ENCODE measurements around the gene PHLDB3. TPM values are rescaled to one million over a fixed set of nuclear protein-coding genes. Genes with fewer than 3 reads are reported as not detected.
A peak's percentile ranks its signal among the peaks of the same experiment; 100 is the strongest.
"Not testable (repeated sequence)": the region's sequence is repeated elsewhere in the genome, so short reads cannot be mapped to it uniquely, and the experiment has no call there.

Gene PHLDB3
- total RNA-seq, 1 donor from 2014 or later = 7.8 TPM

DNA sequence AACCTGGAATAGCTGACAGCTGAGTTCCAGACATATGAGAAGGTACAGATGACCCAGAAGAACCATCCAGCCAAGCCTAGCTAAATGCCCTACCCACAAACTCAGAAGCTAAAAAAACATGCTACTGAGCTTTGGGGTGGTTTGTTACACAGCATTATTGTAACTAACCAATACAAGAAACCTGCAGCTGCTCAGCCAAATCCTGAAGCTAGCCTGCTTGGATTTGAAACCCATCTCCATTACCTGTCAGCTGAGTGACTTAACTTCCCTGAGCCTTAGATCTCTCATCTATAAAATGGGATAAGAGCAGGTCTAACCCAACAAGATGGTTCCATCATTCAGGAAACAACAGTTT lies 64.9 kb downstream of the PHLDB3 start:
- TF ChIP-seq, protein P1, sequence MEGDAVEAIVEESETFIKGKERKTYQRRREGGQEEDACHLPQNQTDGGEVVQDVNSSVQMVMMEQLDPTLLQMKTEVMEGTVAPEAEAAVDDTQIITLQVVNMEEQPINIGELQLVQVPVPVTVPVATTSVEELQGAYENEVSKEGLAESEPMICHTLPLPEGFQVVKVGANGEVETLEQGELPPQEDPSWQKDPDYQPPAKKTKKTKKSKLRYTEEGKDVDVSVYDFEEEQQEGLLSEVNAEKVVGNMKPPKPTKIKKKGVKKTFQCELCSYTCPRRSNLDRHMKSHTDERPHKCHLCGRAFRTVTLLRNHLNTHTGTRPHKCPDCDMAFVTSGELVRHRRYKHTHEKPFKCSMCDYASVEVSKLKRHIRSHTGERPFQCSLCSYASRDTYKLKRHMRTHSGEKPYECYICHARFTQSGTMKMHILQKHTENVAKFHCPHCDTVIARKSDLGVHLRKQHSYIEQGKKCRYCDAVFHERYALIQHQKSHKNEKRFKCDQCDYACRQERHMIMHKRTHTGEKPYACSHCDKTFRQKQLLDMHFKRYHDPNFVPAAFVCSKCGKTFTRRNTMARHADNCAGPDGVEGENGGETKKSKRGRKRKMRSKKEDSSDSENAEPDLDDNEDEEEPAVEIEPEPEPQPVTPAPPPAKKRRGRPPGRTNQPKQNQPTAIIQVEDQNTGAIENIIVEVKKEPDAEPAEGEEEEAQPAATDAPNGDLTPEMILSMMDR (IDR thresholded peaks at IDR 0.05) = no peak
- Histone ChIP-seq H3K27ac (no peak overlapping the region), H3K27me3 (ENCODE audit: low read depth) (no peaks in the 10 kb centered on the region), H3K4me3 (no peak overlapping the region), H3K9me3 (no peaks in the 10 kb centered on the region), H3K36me3 (no peaks in the 10 kb centered on the region), H3K4me1 (peaks cover 16% of the 10 kb centered on the region)
- no peak for DNase-seq
- no peak for ATAC-seq
- intact Hi-C loops (cut with DNase I) = no loop called here

DNA sequence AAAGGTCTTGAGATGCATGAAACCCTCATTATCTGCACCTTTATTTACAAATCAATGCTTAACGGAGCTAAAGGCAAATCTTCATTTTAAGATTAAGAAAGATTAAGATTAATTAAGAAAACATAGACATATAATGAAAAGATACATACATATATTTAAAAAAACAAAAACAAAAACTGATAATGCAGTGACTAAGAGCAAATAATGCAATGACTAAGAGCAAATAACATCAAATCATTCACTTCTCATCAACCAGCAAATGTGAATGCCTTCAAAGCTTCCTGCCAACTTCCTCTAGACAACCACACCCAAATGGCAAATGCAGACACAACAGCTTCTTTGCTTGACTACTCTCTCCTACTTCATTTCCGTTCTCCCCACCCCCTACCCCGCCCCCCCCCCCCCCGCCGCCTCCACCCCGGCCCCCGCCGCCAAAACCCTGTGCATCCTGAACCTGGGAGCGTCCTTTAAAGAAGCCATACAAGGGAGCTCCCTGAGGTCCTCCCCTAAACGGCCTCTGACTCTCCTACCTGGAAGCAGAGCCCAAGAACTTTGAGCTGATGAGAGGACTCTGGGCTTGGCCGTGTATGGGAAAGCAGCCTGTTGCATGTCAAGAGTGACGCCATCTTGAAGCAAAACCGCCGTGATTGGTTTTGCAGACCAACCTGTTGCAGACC lies 65.4 kb downstream of the PHLDB3 start:
- no peak overlapping the region for H3K4me3 ChIP-seq
- peak; percentile 53 to 58 for ATAC-seq
- intact Hi-C loops (cut with DNase I) = no loop called here
- H3K36me3 ChIP-seq = no peaks in the 10 kb centered on the region
- peaks cover 16% of the 10 kb centered on the region for H3K4me1 ChIP-seq
- peak overlapping the region; percentile 12 for H3K27ac ChIP-seq
- TF ChIP-seq, protein P1 (IDR thresholded peaks at IDR 0.05) = no peak
- H3K27me3 ChIP-seq (ENCODE audit: low read depth) = no peaks in the 10 kb centered on the region
- no peak for DNase-seq
- H3K9me3 ChIP-seq = no peaks in the 10 kb centered on the region

DNA sequence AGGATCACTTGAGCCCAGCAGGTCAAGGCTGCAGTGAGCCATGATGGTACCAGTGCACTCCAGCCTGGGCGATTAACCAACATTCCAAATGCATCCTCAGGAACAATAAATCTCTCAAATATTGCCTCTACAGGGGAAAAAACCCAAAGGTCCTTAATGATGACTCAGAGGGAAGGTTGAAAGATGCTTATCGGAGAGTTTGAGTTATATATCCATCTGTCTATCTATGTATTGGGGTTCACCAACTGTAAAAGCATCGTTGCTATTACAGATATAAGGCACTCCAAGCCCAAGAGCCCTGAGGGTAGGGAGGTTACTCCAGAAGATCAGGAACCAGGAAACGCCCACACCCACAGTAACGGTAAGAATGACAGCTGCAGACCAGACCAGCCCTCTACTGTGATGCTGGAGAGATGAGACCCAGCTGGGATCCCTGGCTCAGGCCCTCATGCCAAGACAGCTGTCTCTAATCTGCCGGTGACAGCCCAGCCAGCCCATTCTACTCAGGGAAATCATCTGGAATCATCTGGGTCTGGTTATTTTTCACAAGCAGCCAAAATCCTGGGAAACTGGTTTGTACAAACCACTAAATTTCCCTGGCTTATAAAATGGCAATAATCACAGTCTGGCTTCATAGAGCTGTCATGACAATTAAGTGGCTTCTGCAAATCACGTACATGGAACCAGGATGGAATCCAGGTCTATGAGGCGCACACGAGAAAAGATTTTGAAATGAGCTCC lies 66.1 kb downstream of the PHLDB3 start:
- H3K36me3 ChIP-seq = no peaks in the 10 kb centered on the region
- no peak for DNase-seq
- H3K27me3 ChIP-seq (ENCODE audit: low read depth) = no peaks in the 10 kb centered on the region
- ATAC-seq = peak; percentile 71 to 73
- peak overlapping the region; percentile 12 for H3K27ac ChIP-seq
- H3K4me1 ChIP-seq = peaks cover 16% of the 10 kb centered on the region
- TF ChIP-seq, protein P1 (IDR thresholded peaks at IDR 0.05) = no peak
- intact Hi-C loops (cut with DNase I) = no loop called here
- H3K9me3 ChIP-seq = no peaks in the 10 kb centered on the region
- H3K4me3 ChIP-seq = no peak overlapping the region

DNA sequence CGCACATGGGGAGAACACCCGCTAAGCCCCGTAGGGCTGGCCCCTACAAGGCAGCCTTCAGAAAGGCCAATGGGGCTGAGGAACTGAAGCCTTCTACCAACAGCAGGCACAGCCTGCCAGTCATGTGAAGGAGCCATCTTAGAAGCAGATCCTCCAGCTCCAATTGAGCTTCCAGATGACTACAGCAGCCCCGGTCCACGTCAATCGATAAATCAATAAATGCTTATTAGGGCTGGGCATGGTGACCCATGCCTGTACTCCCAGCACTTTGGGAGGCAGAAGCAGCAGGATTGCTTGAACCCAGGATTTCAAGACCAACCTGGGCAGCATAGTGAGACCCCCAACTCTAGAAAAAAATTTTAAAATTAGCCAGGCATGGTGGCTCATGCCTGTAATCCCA lies 66.8 kb downstream of the PHLDB3 start:
- intact Hi-C loops (cut with DNase I) = no loop called here
- TF ChIP-seq, protein P1 (IDR thresholded peaks at IDR 0.05) = no peak
- Histone ChIP-seq H3K4me3 (no peak overlapping the region), H3K4me1 (peaks cover 16% of the 10 kb centered on the region), H3K9me3 (no peaks in the 10 kb centered on the region), H3K27ac (peak overlapping the region; percentile 12), H3K36me3 (no peaks in the 10 kb centered on the region), H3K27me3 (ENCODE audit: low read depth) (no peaks in the 10 kb centered on the region)
- ATAC-seq (no peak), DNase-seq (no peak)

DNA sequence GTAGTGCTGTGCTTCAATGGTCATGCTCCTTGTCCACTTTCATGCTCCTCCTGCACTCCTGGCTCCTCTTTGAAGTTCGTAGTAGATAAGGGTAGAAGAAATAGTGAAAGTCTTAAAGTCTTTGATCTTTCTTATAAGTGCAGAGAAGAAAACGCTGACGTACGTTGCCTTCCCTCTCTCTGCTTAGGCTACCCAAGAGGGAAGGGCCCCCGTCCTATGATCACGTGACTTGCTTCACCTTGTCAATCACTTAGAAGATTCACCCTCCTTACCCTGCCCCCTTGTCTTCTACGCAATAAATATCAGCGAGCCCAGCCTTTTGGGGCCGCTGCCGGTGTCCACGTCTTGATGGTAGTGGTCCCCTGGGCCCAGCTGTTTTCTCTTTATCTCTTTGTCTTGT lies 67.3 kb downstream of the PHLDB3 start:
- H3K27me3 ChIP-seq (ENCODE audit: low read depth); H3K27ac ChIP-seq; DNase-seq; H3K4me3 ChIP-seq; intact Hi-C loops (cut with DNase I); ATAC-seq; H3K9me3 ChIP-seq; H3K36me3 ChIP-seq: not testable (repeated sequence)
- peaks cover 16% of the 10 kb centered on the region for H3K4me1 ChIP-seq

DNA sequence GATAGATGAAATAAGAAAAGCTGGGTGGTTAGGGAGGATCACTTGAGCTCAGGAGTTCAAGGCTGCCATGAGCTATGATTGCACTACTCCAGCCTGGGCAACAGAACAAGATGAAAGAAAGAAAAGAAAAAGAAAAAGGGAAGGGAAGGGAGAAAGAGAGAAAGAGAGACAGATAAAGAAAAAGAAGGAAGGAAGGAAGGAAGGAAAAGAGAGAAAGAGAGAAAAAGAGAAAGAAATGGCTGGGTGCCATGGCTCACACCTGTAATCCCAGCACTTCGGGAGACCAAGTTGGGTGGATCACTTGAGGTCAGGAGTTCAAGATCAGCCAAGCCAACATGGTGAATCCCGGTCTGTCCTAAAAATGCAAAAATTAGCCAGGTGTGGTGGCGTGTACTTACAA lies 68.8 kb downstream of the PHLDB3 start:
- intact Hi-C loops (cut with DNase I) = no loop called here
- Histone ChIP-seq H3K27ac (no peak overlapping the region), H3K4me3 (no peak overlapping the region), H3K27me3 (ENCODE audit: low read depth) (no peaks in the 10 kb centered on the region), H3K36me3 (no peaks in the 10 kb centered on the region), H3K9me3 (no peaks in the 10 kb centered on the region), H3K4me1 (peaks cover 16% of the 10 kb centered on the region)
- TF ChIP-seq, protein P1 (IDR thresholded peaks at IDR 0.05) = no peak
- ATAC-seq = no peak
- no peak for DNase-seq

Data from lower lobe of right lung (tissue), 2 donors.